KOPT-K1 (cell line): ENCODE measurements around the gene SPACA6.

Experiments
- H3K27ac ChIP-seq: fragments of 200-600 bp; sonication (generic); 2 replicates; pipeline ENCODE4 v1.5.1; 2016; ENCODE audit warnings: antibody characterized with exemption, mild to moderate bottlenecking, low read depth, low read length; ENCODE audit not compliant: poor library complexity, severe bottlenecking
- H3K36me3 ChIP-seq: fragments of 200-600 bp; sonication (generic); 2 replicates; pipeline ENCODE4 v1.5.1; 2017; ENCODE audit warnings: antibody characterized with exemption, mild to moderate bottlenecking, low read length, moderate library complexity; ENCODE audit not compliant: insufficient read depth
- H3K9me3 ChIP-seq: fragments of 200-600 bp; sonication (generic); 2 replicates; pipeline ENCODE4 v1.5.1; 2017; ENCODE audit warnings: antibody characterized with exemption, low read length, mild to moderate bottlenecking; ENCODE audit not compliant: insufficient read depth, poor library complexity, severe bottlenecking

Gene SPACA6

GRCh38 chr19:51695702-51696315, 2.7 kb downstream of the SPACA6 start:
- H3K27ac ChIP-seq, result no peak overlapping the region
- H3K9me3 ChIP-seq, result no peaks in the 10 kb centered on the region
- no peaks in the 10 kb centered on the region for H3K36me3 ChIP-seq

- Histone ChIP-seq H3K36me3 (no peaks in the 10 kb centered on the region), H3K9me3 (no peaks in the 10 kb centered on the region), H3K27ac (no peak overlapping the region)
Measured at GRCh38 chr19:51696606-51697005, 3.5 kb downstream of the SPACA6 start.

GRCh38 chr19:51697169-51697776, 4.1 kb downstream of the SPACA6 start:
- no peaks in the 10 kb centered on the region for H3K36me3 ChIP-seq
- no peaks in the 10 kb centered on the region for H3K9me3 ChIP-seq

GRCh38 chr19:51698296-51698695, 5.2 kb downstream of the SPACA6 start:
- H3K9me3 ChIP-seq, result no peaks in the 10 kb centered on the region
- H3K27ac ChIP-seq, result no peak overlapping the region
- H3K36me3 ChIP-seq, result no peaks in the 10 kb centered on the region

More at GRCh38 chr19:51697169-51697776, 4.1 kb downstream of the SPACA6 start:
- no peak overlapping the region for H3K27ac ChIP-seq

GRCh38 chr19:51699170-51699569, 6.0 kb downstream of the SPACA6 start:
- Histone ChIP-seq H3K36me3 (no peaks in the 10 kb centered on the region), H3K9me3 (no peaks in the 10 kb centered on the region), H3K27ac (no peak overlapping the region)

GRCh38 chr19:51701468-51702100, 8.5 kb downstream of the SPACA6 start:
- Histone ChIP-seq H3K36me3 (no peaks in the 10 kb centered on the region), H3K27ac (no peak overlapping the region), H3K9me3 (no peaks in the 10 kb centered on the region)

- Histone ChIP-seq H3K9me3 (no peaks in the 10 kb centered on the region), H3K36me3 (no peaks in the 10 kb centered on the region), H3K27ac (no peak overlapping the region)
Measured at GRCh38 chr19:51702103-51702824, 9.1 kb downstream of the SPACA6 start.

GRCh38 chr19:51702825-51703574, 9.9 kb downstream of the SPACA6 start:
- H3K36me3 ChIP-seq, result no peaks in the 10 kb centered on the region
- H3K9me3 ChIP-seq, result no peaks in the 10 kb centered on the region
- no peak overlapping the region for H3K27ac ChIP-seq

GRCh38 chr19:51703575-51704515, 10.7 kb downstream of the SPACA6 start:
- H3K36me3 ChIP-seq, result no peaks in the 10 kb centered on the region
- no peaks in the 10 kb centered on the region for H3K9me3 ChIP-seq
- H3K27ac ChIP-seq, result peak overlapping the region; percentile 70

GRCh38 chr19:51704626-51705025, 11.5 kb downstream of the SPACA6 start:
- no peaks in the 10 kb centered on the region for H3K9me3 ChIP-seq
- H3K27ac ChIP-seq, result peak overlapping the region; percentile 70
- no peaks in the 10 kb centered on the region for H3K36me3 ChIP-seq

- Histone ChIP-seq H3K27ac (no peak overlapping the region), H3K9me3 (no peaks in the 10 kb centered on the region), H3K36me3 (no peaks in the 10 kb centered on the region)
Measured at GRCh38 chr19:51706296-51706695, 13.2 kb downstream of the SPACA6 start.

GRCh38 chr19:51706885-51707284, 13.8 kb downstream of the SPACA6 start:
- no peaks in the 10 kb centered on the region for H3K9me3 ChIP-seq
- H3K27ac ChIP-seq, result no peak overlapping the region
- no peaks in the 10 kb centered on the region for H3K36me3 ChIP-seq

GRCh38 chr19:51708811-51709210, 15.7 kb downstream of the SPACA6 start:
- Histone ChIP-seq H3K27ac (no peak overlapping the region), H3K36me3 (no peaks in the 10 kb centered on the region), H3K9me3 (no peaks in the 10 kb centered on the region)

GRCh38 chr19:51709575-51709974, 16.4 kb downstream of the SPACA6 start:
- H3K9me3 ChIP-seq, result no peaks in the 10 kb centered on the region
- no peaks in the 10 kb centered on the region for H3K36me3 ChIP-seq
- no peak overlapping the region for H3K27ac ChIP-seq
